Adrenal gland (tissue), 5 donors: ENCODE results near the gene PEX10.

Experiments used
- CTCF ChIP-seq, 6 experiments: fragments of 450-650 bp in 4 of 6; fragments of 200-600 bp in 2 of 6; sonication (generic) in 1 of 6; IDR thresholded peaks; 1 replicate in 5 of 6; 2 replicates in 1 of 6; pipeline versions ENCODE4 v1.5.1 to v1.8.0; 2016 to 2021; ENCODE audit warnings: antibody characterized with exemption in 6 of 6, mild to moderate bottlenecking in 2 of 6, moderate library complexity in 1 of 6
- POLR2A ChIP-seq, 2 donors: fragments of 450-650 bp; IDR thresholded peaks; one replicate each; pipeline ENCODE4 v1.6.1; 2017; ENCODE audit warnings: antibody characterized with exemption in 2 of 2, mild to moderate bottlenecking in 2 of 2, moderate library complexity in 1 of 2
- donor health status: DM: no; HTN: no; CAD: no.

GRCh38 chr1:2384941-2385481 is 27.4 kb downstream of the PEX10 start:
- TF ChIP-seq POLR2A (IDR thresholded peaks at IDR 0.05) (no peak), CTCF (IDR thresholded peaks at IDR 0.05) (no peak)
